HL-60 (cell line): Measurements from ENCODE around the gene DLGAP3.

Source experiments
- DNase-seq, 2 experiments: peaks; one replicate each; pipeline ENCODE4 v3.0.0-alpha.2; 2010 to 2020; ENCODE audit warnings: low read depth in 1 of 2, low spot score in 1 of 2
- H3K27ac ChIP-seq: fragments of 250-450 bp; sonication (Bioruptor Pico); replicated peaks from 2 replicates; pipeline ENCODE4 v1.5.1; 2020; ENCODE audit warnings: mild to moderate bottlenecking, moderate library complexity
- H3K27me3 ChIP-seq: fragments of 250-450 bp; sonication (Bioruptor Pico); 2 replicates; pipeline ENCODE4 v1.5.1; 2021; ENCODE audit warnings: mild to moderate bottlenecking, moderate library complexity; ENCODE audit not compliant: insufficient read depth, poor library complexity, severe bottlenecking
- H3K4me3 ChIP-seq: replicated peaks from 2 replicates; pipeline ENCODE4 v1.5.1; 2011; ENCODE audit warnings: mild to moderate bottlenecking, control low read depth, low read length; ENCODE audit not compliant: insufficient read depth
- CTCF ChIP-seq: IDR thresholded peaks from one replicate; pipeline ENCODE4 v1.5.1; 2011; ENCODE audit warnings: low read length, control low read depth, inconsistent platforms; ENCODE audit not compliant: insufficient read depth
- GABPA ChIP-seq: IDR thresholded peaks from 2 replicates; pipeline ENCODE4 v1.6.1; 2012; ENCODE audit warnings: low read depth
- POLR2AphosphoS5 ChIP-seq: IDR thresholded peaks from 2 replicates; pipeline ENCODE4 v1.6.1; 2012; ENCODE audit warnings: low read depth
- REST ChIP-seq: IDR thresholded peaks from 2 replicates; pipeline ENCODE4 v1.6.1; 2012; ENCODE audit warnings: low read depth; ENCODE audit not compliant: insufficient replicate concordance
- SPI1 ChIP-seq: IDR thresholded peaks from 2 replicates; pipeline ENCODE4 v1.6.1; 2012; ENCODE audit warnings: low read depth, mild to moderate bottlenecking, borderline replicate concordance

Gene DLGAP3

DNA sequence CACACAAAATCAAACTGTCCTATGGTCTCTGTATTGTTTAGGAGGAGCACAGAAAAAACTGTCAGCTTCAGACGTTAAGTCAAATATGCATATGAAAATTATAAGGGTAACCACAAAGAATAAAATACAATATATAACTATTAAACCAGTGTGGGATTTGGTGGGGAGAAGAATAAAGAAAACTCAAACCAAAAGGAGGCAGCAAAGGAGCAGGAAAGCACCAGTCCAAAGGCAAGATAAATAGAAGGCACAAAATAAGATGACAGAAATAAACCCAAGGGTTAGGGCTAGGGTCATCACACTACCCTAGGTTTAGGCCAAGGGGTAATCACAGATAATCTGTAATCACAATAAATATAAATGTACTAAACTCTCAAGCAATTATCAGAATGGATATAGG, 32.8 kb downstream of the DLGAP3 start:
- Histone ChIP-seq H3K27ac (no peak overlapping the region), H3K4me3 (no peak overlapping the region), H3K27me3 (peaks cover 2% of the 10 kb centered on the region)
- TF ChIP-seq POLR2AphosphoS5 (no peak), REST (no peak), GABPA (no peak), CTCF (no peak), SPI1 (no peak)
- DNase-seq, result no peak

GRCh38 chr1:34889705-34890104, 39.7 kb downstream of the DLGAP3 start:
- no peak overlapping the region for H3K27ac ChIP-seq
- no peak overlapping the region for H3K4me3 ChIP-seq
- TF ChIP-seq CTCF (no peak), SPI1 (no peak), REST (no peak), POLR2AphosphoS5 (no peak), GABPA (no peak)
- DNase-seq, result no peak
- peaks cover 16% of the 10 kb centered on the region for H3K27me3 ChIP-seq

DNA sequence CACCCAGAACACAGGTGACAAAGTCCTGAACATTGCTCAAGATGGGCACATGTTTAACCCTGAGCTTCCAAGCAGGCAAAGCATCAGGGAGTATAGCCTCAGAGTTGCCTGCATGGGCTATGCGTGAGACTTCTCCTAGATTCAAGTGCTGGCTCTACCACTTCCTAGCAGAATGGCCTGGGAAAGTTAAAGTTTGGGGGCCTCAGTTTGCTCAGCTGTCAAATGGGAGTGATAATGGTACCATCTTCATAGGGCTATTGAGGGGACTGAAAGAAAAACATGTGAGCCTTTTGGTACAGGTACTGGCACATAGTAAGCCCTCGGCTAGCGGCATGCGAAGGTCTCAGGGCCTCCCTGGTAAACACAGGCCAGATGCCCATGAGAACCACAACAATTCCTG, 41.9 kb downstream of the DLGAP3 start:
- Histone ChIP-seq H3K4me3 (no peak overlapping the region), H3K27me3 (peaks cover 24% of the 10 kb centered on the region), H3K27ac (no peak overlapping the region)
- DNase-seq, result no peak
- no peak for TF ChIP-seq GABPA
- TF ChIP-seq SPI1, result no peak
- TF ChIP-seq POLR2AphosphoS5, result no peak
- no peak for TF ChIP-seq REST
- no peak for TF ChIP-seq CTCF
